ENCODE results near the gene BRPF3. TPM values are rescaled to one million over a fixed set of nuclear protein-coding genes. Genes with fewer than 3 reads are reported as not detected.

The BRPF3 gene
- total and polyA plus RNA-seq, 4 experiments from 2014 or later = 1.8 to 36.7 (median 22.0) TPM

DNA sequence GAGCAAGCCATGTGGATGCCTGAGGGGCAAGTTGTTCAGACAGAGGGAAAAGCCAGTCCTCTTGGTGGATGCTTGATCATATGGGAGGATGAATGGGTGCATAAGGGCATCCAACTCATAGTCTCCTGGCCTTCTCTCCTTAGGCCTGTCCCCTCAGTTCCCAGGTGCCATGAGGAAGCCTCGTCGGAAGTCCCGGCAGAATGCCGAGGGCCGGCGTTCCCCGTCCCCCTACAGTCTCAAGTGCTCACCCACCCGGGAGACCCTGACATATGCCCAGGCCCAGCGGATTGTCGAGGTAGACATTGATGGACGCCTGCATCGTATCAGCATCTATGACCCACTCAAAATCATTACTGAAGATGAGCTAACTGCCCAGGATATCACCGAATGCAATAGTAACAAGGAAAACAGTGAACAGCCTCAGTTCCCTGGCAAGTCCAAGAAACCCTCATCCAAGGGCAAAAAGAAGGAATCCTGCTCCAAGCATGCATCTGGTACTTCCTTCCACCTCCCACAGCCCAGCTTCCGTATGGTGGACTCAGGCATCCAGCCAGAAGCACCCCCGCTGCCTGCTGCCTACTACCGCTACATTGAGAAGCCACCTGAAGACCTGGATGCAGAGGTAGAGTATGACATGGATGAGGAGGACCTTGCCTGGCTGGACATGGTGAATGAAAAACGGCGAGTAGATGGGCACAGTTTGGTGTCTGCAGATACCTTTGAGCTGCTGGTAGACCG, 3.8 kb downstream of the BRPF3 start:
- H3K27me3 ChIP-seq (ENCODE audit: insufficient read depth, low read length) = no peaks in the 10 kb centered on the region
- H3K4me3 ChIP-seq (ENCODE audit: low read length in 2 of 2) = no peak overlapping the region
- Mint-ChIP-seq H3K4me3 (peak overlapping the region in 4 of 8 donors; percentile 3 to 36 (median 16)), H3K27ac (no peak overlapping the region), H3K9me3 (no peaks in the 10 kb centered on the region), H3K4me1 (peaks cover 50 to 85% (median 67%) of the 10 kb centered on the region in 4 donors), H3K27me3 (no peaks in the 10 kb centered on the region), H3K36me3 (peaks cover 28 to 36% of the 10 kb centered on the region in 2 donors)
- no peak for DNase-seq
- ChIA-PET CTCF (ENCODE audit: partially characterized antibody) (no interaction called here), POLR2A (ENCODE audit: partially characterized antibody) (interaction anchor here (1.1 to 1.3 kb wide), 2 partner anchors 78 to 80 kb away, joined by 3 to 4 read pairs; no protein-coding TSS in a partner anchor)
- intact Hi-C loops (cut with micrococcal nuclease) = no loop called here
- peaks cover 9% of the 10 kb centered on the region for H3K36me3 ChIP-seq (ENCODE audit: insufficient read depth, low read length)
- no peaks in the 10 kb centered on the region for H3K9me3 ChIP-seq (ENCODE audit: control insufficient read depth in 1 of 2, low read length in 2 of 2)
- H3K27ac ChIP-seq (ENCODE audit: low read depth, low read length) = no peak overlapping the region
- peaks cover 72% of the 10 kb centered on the region for H3K4me1 ChIP-seq (ENCODE audit: insufficient read depth, low read length)

DNA sequence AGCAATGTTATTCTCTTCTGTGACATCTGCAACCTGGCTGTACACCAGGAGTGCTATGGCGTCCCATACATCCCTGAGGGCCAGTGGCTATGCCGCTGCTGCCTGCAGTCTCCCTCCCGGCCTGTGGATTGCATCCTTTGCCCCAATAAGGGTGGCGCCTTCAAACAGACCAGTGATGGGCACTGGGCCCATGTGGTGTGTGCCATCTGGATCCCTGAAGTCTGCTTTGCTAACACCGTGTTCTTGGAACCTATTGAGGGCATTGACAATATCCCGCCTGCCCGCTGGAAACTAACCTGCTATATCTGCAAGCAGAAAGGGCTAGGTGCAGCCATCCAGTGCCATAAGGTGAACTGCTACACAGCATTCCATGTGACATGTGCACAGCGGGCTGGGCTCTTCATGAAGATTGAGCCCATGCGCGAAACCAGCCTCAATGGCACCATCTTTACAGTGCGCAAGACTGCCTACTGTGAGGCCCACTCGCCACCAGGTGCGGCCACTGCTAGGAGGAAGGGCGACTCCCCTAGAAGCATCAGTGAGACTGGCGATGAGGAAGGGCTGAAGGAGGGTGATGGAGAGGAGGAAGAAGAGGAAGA, 4.6 kb downstream of the BRPF3 start:
- Mint-ChIP-seq H3K9me3 (no peaks in the 10 kb centered on the region), H3K27ac (peak overlapping the region in 6 of 7 donors; percentile 32 to 91 (median 68)), H3K27me3 (no peaks in the 10 kb centered on the region), H3K4me1 (peaks cover 54 to 86% (median 69%) of the 10 kb centered on the region in 4 donors), H3K36me3 (peaks cover 36 to 41% of the 10 kb centered on the region in 2 donors), H3K4me3 (peak overlapping the region in 7 of 8 donors; percentile 31 to 77 (median 70))
- H3K4me1 ChIP-seq (ENCODE audit: insufficient read depth, low read length) = peaks cover 68% of the 10 kb centered on the region
- no peak overlapping the region for H3K27ac ChIP-seq (ENCODE audit: low read depth, low read length)
- CTCF ChIA-PET (ENCODE audit: partially characterized antibody) = no interaction called here
- no peak for DNase-seq
- intact Hi-C loops (cut with micrococcal nuclease) = no loop called here
- peaks cover 9% of the 10 kb centered on the region for H3K36me3 ChIP-seq (ENCODE audit: insufficient read depth, low read length)
- POLR2A ChIA-PET (ENCODE audit: partially characterized antibody) = interaction anchor here (1.3 kb wide), 1 partner anchor 81 kb away, joined by 4 read pairs; no protein-coding TSS in a partner anchor
- no peaks in the 10 kb centered on the region for H3K9me3 ChIP-seq (ENCODE audit: control insufficient read depth in 1 of 2, low read length in 2 of 2)
- H3K27me3 ChIP-seq (ENCODE audit: insufficient read depth, low read length) = no peaks in the 10 kb centered on the region
- no peak overlapping the region for H3K4me3 ChIP-seq (ENCODE audit: low read length in 2 of 2)

DNA sequence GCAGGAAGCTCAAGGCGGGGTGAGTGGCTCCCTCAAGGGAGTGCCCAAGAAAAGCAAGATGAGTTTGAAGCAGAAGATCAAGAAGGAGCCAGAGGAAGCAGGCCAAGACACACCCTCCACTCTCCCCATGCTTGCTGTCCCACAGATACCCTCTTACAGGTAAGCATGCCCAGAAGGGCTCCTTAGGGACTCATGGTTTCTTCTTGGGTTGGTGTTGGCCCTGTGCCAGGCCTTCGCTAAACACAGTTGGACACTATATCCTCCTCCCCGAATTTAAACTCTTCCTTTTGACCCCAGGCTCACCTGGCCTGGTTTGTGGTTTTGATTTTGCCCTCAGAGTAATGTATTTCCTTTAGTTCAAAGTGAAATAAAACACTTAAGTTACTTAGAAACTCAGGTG, 5.1 kb downstream of the BRPF3 start:
- CTCF ChIA-PET (ENCODE audit: partially characterized antibody) = no interaction called here
- H3K9me3 ChIP-seq (ENCODE audit: control insufficient read depth in 1 of 2, low read length in 2 of 2) = no peaks in the 10 kb centered on the region
- Mint-ChIP-seq H3K4me1 (peaks cover 55 to 90% (median 73%) of the 10 kb centered on the region in 4 donors), H3K9me3 (no peaks in the 10 kb centered on the region), H3K27ac (peak overlapping the region; percentile 63 to 91 (median 78)), H3K4me3 (peak overlapping the region; percentile 16 to 77 (median 68)), H3K27me3 (no peaks in the 10 kb centered on the region), H3K36me3 (peaks cover 41 to 46% of the 10 kb centered on the region in 2 donors)
- POLR2A ChIA-PET (ENCODE audit: partially characterized antibody) = interaction anchor here (1.1 kb wide), 1 partner anchor 57 kb away, joined by 3 read pairs; no protein-coding TSS in a partner anchor
- H3K36me3 ChIP-seq (ENCODE audit: insufficient read depth, low read length) = peaks cover 9% of the 10 kb centered on the region
- DNase-seq = peak in 4 of 5 donors; percentile 11 to 29 (median 27)
- intact Hi-C loops (cut with micrococcal nuclease) = no loop called here
- no peaks in the 10 kb centered on the region for H3K27me3 ChIP-seq (ENCODE audit: insufficient read depth, low read length)
- H3K27ac ChIP-seq (ENCODE audit: low read depth, low read length) = no peak overlapping the region
- H3K4me1 ChIP-seq (ENCODE audit: insufficient read depth, low read length) = peaks cover 67% of the 10 kb centered on the region
- H3K4me3 ChIP-seq (ENCODE audit: low read length in 2 of 2) = no peak overlapping the region

DNA sequence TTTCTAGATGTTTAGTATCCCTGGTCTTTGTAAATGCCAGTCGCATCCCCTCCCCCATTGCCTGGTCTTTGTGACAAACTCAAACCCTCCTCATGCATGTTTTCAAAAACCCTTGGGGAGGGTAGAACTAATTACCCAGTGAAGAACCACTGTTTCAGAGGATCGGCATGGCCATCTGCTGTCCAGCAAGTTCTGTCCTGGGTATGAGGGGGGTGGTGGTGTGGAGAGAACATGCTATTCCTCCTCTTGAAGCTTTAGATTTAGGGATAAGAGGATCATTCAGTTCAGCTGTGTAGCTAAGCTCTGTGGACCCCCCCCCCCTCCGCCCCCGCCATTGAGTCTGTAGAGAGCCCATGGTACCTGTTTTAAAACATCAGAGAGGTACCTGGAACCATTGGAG, 5.6 kb downstream of the BRPF3 start:
- H3K27ac Mint-ChIP-seq = peak overlapping the region in 5 of 7 donors; percentile 12 to 91 (median 68)
- no peaks in the 10 kb centered on the region for H3K27me3 Mint-ChIP-seq
- Histone ChIP-seq H3K9me3 (ENCODE audit: control insufficient read depth in 1 of 2, low read length in 2 of 2) (no peaks in the 10 kb centered on the region), H3K27me3 (ENCODE audit: insufficient read depth, low read length) (no peaks in the 10 kb centered on the region), H3K36me3 (ENCODE audit: insufficient read depth, low read length) (peaks cover 12% of the 10 kb centered on the region), H3K4me3 (ENCODE audit: low read length in 2 of 2) (no peak overlapping the region), H3K4me1 (ENCODE audit: insufficient read depth, low read length) (peaks cover 67% of the 10 kb centered on the region), H3K27ac (ENCODE audit: low read depth, low read length) (no peak overlapping the region)
- intact Hi-C loops (cut with micrococcal nuclease) = no loop called here
- CTCF ChIA-PET (ENCODE audit: partially characterized antibody) = no interaction called here
- no peak for DNase-seq
- H3K36me3 Mint-ChIP-seq = peaks cover 46 to 49% of the 10 kb centered on the region in 2 donors
- H3K4me1 Mint-ChIP-seq = peaks cover 55 to 90% (median 74%) of the 10 kb centered on the region in 4 donors
- peak overlapping the region in 7 of 8 donors; percentile 31 to 77 (median 70) for H3K4me3 Mint-ChIP-seq
- POLR2A ChIA-PET (ENCODE audit: partially characterized antibody) = interaction anchor here (1.1 kb wide), 1 partner anchor 58 kb away, joined by 3 read pairs; no protein-coding TSS in a partner anchor
- H3K9me3 Mint-ChIP-seq = no peaks in the 10 kb centered on the region

DNA sequence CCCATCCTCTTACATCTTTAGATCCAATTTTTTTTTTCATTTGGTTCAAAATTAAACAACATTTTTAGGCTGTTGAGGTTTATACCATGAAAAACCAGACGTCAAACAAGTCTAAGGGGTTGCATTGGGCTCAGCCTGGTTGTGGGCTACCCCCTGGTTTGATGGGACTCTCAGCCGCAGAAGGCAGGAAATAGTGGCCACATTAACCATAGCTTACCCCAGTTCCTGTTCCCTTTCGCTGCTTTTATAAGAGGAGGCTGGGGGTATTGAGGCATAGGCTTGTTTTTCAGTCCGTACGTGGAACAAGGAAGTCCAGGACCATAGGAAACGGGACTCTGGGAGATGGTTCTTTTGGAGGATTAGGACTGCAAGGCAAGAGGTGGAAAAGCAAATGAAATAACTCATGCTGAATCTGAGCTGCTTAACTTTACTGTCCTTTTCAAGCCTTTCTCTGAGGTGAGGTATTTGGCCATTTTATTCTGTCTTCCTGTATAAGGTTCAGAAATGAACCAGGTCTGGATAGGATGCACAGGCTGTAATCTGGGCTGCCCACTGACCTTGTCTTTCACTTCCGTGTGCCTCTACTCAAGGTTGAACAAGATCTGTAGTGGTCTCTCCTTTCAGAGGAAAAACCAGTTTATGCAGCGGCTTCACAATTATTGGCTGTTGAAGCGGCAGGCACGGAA, 7.7 kb downstream of the BRPF3 start:
- Histone ChIP-seq H3K9me3 (ENCODE audit: control insufficient read depth in 1 of 2, low read length in 2 of 2) (no peaks in the 10 kb centered on the region), H3K27me3 (ENCODE audit: insufficient read depth, low read length) (no peaks in the 10 kb centered on the region), H3K27ac (ENCODE audit: low read depth, low read length) (no peak overlapping the region), H3K4me1 (ENCODE audit: insufficient read depth, low read length) (peaks cover 53% of the 10 kb centered on the region), H3K4me3 (ENCODE audit: low read length in 2 of 2) (peak overlapping the region in 1 of 2 donors; percentile 11), H3K36me3 (ENCODE audit: insufficient read depth, low read length) (peaks cover 33% of the 10 kb centered on the region)
- Mint-ChIP-seq H3K4me1 (peaks cover 50 to 73% (median 61%) of the 10 kb centered on the region in 4 donors), H3K27me3 (no peaks in the 10 kb centered on the region), H3K9me3 (no peaks in the 10 kb centered on the region), H3K27ac (peak overlapping the region; percentile 41 to 93 (median 75)), H3K4me3 (peak overlapping the region; percentile 48 to 86 (median 76)), H3K36me3 (peaks cover 61 to 65% of the 10 kb centered on the region in 2 donors)
- intact Hi-C loops (cut with micrococcal nuclease) = no loop called here
- POLR2A ChIA-PET (ENCODE audit: partially characterized antibody) = interaction anchor here (0.6 to 2.6 kb wide), 7 partner anchors 9 to 178 kb away, joined by 3 to 12 read pairs (median 5); partner anchors contain the start of genes MAPK13 and MAPK14
- CTCF ChIA-PET (ENCODE audit: partially characterized antibody) = interaction anchor here (0.9 to 1.8 kb wide), 6 partner anchors 65 to 130 kb away, joined by 3 to 4 read pairs (median 4); no protein-coding TSS in a partner anchor
- DNase-seq = peak; percentile 71 to 81 (median 77)

DNA sequence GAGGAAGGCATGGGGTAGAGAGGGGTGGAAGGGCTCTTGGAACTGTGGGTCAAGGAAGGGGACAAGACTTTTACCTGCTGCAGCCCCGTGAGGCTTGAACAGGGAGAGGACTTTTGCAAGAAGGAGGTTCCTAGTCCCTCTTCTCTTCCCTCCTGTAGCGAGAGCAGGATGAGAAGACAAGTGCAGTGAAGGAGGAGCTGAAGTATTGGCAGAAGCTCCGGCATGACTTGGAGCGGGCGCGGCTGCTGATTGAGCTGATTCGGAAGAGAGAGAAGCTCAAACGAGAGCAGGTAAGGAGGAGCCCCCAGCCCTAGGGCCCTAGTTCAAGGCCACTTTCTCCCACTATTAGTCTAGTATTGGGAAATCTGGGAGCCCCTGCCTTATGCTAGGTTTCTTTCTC, 10.6 kb downstream of the BRPF3 start:
- no peak overlapping the region for H3K27ac ChIP-seq (ENCODE audit: low read depth, low read length)
- H3K36me3 ChIP-seq (ENCODE audit: insufficient read depth, low read length) = peaks cover 52% of the 10 kb centered on the region
- Mint-ChIP-seq H3K27ac (peak overlapping the region in 1 of 7 donors; percentile 19), H3K27me3 (no peaks in the 10 kb centered on the region), H3K36me3 (peaks cover 65 to 78% of the 10 kb centered on the region in 2 donors), H3K4me1 (peaks cover 34 to 48% (median 40%) of the 10 kb centered on the region in 4 donors), H3K9me3 (no peaks in the 10 kb centered on the region), H3K4me3 (peak overlapping the region in 1 of 8 donors; percentile 20)
- no peak for DNase-seq
- peaks cover 35% of the 10 kb centered on the region for H3K4me1 ChIP-seq (ENCODE audit: insufficient read depth, low read length)
- H3K27me3 ChIP-seq (ENCODE audit: insufficient read depth, low read length) = no peaks in the 10 kb centered on the region
- intact Hi-C loops (cut with micrococcal nuclease) = no loop called here
- H3K9me3 ChIP-seq (ENCODE audit: control insufficient read depth in 1 of 2, low read length in 2 of 2) = no peaks in the 10 kb centered on the region
- POLR2A ChIA-PET (ENCODE audit: partially characterized antibody) = interaction anchor here (1.0 to 1.8 kb wide), 2 partner anchors 12 to 180 kb away, joined by 3 to 5 read pairs; partner anchors contain the start of gene MAPK14
- CTCF ChIA-PET (ENCODE audit: partially characterized antibody) = no interaction called here
- no peak overlapping the region for H3K4me3 ChIP-seq (ENCODE audit: low read length in 2 of 2)

Measured in CD4-positive, alpha-beta memory T cell (primary cell).